Lung (tissue), 12 donors: ENCODE data around the gene ZBTB46. TPM values are rescaled to one million over a fixed set of nuclear protein-coding genes. Genes with fewer than 3 reads are reported as not detected.

Experiments
- ATAC-seq: fragments of 200-7000 bp; cut with Tn5 transposase; one replicate; pipeline ENCODE4 v1.9.1; 2020; ENCODE audit warnings: moderate number of reproducible peaks; ENCODE audit not compliant: insufficient read depth, low FRiP score
- DNase-seq, 3 donors: peaks; one replicate each; pipeline ENCODE4 v3.0.0-alpha.2; 2013 to 2017
- H3K27ac ChIP-seq, 2 donors: one replicate each; pipeline ENCODE4 v1.5.1; 2013; ENCODE audit warnings: mild to moderate bottlenecking in 2 of 2, moderate library complexity in 2 of 2, control low read depth in 1 of 2, inconsistent platforms in 1 of 2, low read depth in 1 of 2, low read length in 1 of 2
- H3K27me3 ChIP-seq, 3 donors: one replicate each; pipeline ENCODE4 v1.5.1; 2013; ENCODE audit warnings: low read length in 2 of 3; ENCODE audit not compliant: control insufficient read depth in 3 of 3, insufficient read depth in 3 of 3
- H3K36me3 ChIP-seq, 4 donors: one replicate each; pipeline ENCODE4 v1.5.1; 2013; ENCODE audit warnings: low read length in 4 of 4, mild to moderate bottlenecking in 1 of 4, moderate library complexity in 1 of 4; ENCODE audit not compliant: control insufficient read depth in 4 of 4, insufficient read depth in 4 of 4
- H3K4me1 ChIP-seq, 5 donors: one replicate each; pipeline ENCODE4 v1.5.1; 2013; ENCODE audit warnings: low read length in 5 of 5, mild to moderate bottlenecking in 2 of 5, moderate library complexity in 1 of 5; ENCODE audit not compliant: control insufficient read depth in 5 of 5, insufficient read depth in 5 of 5
- H3K4me3 ChIP-seq: one replicate; pipeline ENCODE4 v1.5.1; 2013; ENCODE audit warnings: mild to moderate bottlenecking, control low read depth, moderate library complexity
- H3K9ac ChIP-seq, 2 donors: one replicate each; pipeline ENCODE4 v1.5.1; 2013; ENCODE audit warnings: low read length in 2 of 2, control low read depth in 1 of 2; ENCODE audit not compliant: insufficient read depth in 1 of 2
- H3K9me3 ChIP-seq, 4 donors: one replicate each; pipeline ENCODE4 v1.5.1; 2013; ENCODE audit warnings: low read length in 3 of 4, mild to moderate bottlenecking in 1 of 4, moderate library complexity in 1 of 4; ENCODE audit not compliant: control insufficient read depth in 4 of 4, insufficient read depth in 3 of 4
- WGBS, 2 donors: extraction: QIAGEN DNeasy Blood & Tissue Kit; methylation state at CpG; one replicate each; pipeline ENCODE4 v1.1.7; 2013; 5-methylcytosine and 5-hydroxymethylcytosine counted together
- polyA plus RNA-seq, 2 donors: library from polyadenylated mRNA; stranded (reverse); fragments of 200-250 nt; gene quantifications; one replicate each; pipeline ENCODE4 v1.2.1, GENCODE V29; 2013
- total RNA-seq, 2 donors: library from RNA; depleted of rRNA in 1 of 2; stranded (reverse); fragments of >200 nt in 1 of 2; gene quantifications; one replicate each; pipeline ENCODE4 v1.2.1, GENCODE V29; 2014 to 2021
- TF ChIP-seq, protein P1 (sequence below): IDR thresholded peaks from 2 replicates; pipeline ENCODE4 v1.5.1; 2012; ENCODE audit warnings: mild to moderate bottlenecking; ENCODE audit errors: control extremely low read depth, extremely low read depth
- donor health status: control.
- donor health status: control.
- donor health status: Bipolar disorder and iron deficiency.
- donor health status: healthy.
- donor health status: DM: yes; HTN: yes; CAD: no.

The ZBTB46 gene
- total and polyA plus RNA-seq, 4 donors, result 3.4 to 15.3 (median 7.6) TPM

DNA sequence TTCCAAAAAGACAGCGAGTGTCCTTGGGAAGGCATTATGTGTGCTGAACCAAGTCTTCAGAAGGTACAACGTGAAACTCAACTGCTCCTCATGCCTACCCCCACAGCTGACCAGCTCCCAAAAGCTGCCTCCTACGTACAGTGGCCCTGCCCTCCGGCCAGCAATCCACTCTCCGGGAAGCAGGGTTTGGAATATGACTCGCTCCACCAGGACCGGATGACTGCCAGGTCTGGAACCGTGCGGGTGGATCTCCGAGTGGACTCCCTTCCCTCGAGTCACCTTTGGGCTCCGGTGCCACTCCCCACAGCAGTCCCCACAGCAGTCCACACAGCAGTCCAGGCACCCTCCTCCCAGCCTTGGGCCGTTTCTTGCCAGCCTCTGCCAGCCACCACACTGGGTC, 4.3 kb downstream of the ZBTB46 start:
- Histone ChIP-seq H3K4me3 (no peak overlapping the region), H3K4me1 (peaks cover 0 to 23% (median 4%) of the 10 kb centered on the region in 5 donors), H3K36me3 (no peaks in the 10 kb centered on the region), H3K9ac (no peak overlapping the region), H3K27ac (peak overlapping the region in 1 of 2 donors; percentile 22), H3K9me3 (no peaks in the 10 kb centered on the region), H3K27me3 (peaks cover 0 to 26% (median 5%) of the 10 kb centered on the region in 3 donors)
- WGBS, 2 donors, result 80 to 87% methylated on average over 13 of the region's 13 CpGs
- ATAC-seq (no peak), DNase-seq (no peak)
- TF ChIP-seq, protein P1, sequence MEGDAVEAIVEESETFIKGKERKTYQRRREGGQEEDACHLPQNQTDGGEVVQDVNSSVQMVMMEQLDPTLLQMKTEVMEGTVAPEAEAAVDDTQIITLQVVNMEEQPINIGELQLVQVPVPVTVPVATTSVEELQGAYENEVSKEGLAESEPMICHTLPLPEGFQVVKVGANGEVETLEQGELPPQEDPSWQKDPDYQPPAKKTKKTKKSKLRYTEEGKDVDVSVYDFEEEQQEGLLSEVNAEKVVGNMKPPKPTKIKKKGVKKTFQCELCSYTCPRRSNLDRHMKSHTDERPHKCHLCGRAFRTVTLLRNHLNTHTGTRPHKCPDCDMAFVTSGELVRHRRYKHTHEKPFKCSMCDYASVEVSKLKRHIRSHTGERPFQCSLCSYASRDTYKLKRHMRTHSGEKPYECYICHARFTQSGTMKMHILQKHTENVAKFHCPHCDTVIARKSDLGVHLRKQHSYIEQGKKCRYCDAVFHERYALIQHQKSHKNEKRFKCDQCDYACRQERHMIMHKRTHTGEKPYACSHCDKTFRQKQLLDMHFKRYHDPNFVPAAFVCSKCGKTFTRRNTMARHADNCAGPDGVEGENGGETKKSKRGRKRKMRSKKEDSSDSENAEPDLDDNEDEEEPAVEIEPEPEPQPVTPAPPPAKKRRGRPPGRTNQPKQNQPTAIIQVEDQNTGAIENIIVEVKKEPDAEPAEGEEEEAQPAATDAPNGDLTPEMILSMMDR, result no peak

DNA sequence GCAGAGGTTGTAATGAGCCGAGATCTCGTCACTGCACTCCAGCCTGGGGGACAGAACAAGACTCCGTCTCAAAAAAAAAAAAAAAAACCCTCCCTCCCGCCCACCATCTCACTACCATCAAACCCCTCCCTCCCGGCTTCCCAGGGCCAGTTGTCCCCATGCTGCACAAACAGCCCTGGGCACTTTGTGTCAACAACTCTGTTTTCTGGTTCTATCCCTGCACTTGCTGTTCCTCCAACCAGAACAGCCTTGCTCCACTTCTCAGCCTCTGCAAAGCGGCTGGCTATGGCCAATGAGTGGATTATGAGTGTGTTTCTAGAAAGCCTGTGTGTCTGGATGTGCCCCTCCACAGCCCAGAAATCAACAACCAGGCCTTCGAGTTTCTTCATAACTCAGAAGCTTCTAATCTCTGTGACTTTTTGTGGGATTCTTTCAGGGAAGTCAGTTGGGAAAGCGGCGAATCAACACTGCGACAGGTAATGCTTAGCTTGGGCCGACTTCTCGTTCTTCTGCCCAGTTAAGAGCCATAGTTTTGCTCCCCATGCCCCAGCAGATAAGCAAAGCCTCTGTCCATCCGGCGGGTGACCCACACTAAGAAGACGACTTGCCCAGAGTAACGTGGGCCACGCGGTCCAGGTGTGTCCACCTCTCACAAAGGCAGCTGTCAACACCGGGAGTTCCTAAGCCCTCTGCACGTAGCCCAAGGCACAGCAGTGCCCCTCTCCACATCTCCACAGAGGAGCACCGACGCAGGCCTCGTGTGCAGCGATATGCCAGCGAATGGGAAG, 5.5 kb downstream of the ZBTB46 start:
- Histone ChIP-seq H3K4me3 (no peak overlapping the region), H3K9ac (no peak overlapping the region), H3K9me3 (no peaks in the 10 kb centered on the region), H3K27me3 (peaks cover 0 to 26% (median 5%) of the 10 kb centered on the region in 3 donors), H3K4me1 (peaks cover 0 to 22% (median 4%) of the 10 kb centered on the region in 5 donors), H3K27ac (no peak overlapping the region), H3K36me3 (no peaks in the 10 kb centered on the region)
- 76 to 89% methylated on average over 22 to 25 of the region's 25 CpGs for WGBS, 2 donors
- no peak for ATAC-seq
- TF ChIP-seq, protein P1, result no peak
- DNase-seq, result no peak

DNA sequence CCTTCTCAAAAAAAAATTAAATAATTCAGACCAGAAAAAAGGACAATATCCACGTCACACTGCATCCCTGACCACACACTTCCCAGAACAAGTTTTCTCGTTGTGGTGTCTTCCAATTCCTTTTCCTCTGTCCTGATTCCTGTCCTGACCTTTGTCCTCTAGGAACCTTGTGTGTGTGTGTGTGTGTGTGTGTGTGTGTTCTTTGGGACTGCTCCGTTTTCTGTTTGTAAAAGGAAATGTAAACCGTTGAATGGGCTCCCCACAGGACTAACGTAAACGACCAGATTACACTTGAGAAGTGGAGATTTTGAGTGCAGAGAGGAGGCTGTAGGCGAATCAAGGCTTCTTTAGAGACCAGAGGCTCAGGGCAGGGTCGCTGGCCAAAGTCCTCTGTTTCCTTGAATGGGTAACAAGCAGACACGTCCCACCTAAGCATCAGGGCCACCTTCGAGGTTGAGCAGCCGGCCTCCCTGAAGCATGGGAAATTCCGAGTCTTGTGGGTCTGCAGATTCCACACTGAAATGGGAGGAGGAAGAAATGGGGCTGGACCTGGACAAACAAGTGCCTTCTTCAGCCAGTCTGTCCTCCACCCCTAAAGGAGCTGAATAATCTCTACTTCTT, 7.3 kb downstream of the ZBTB46 start:
- no peaks in the 10 kb centered on the region for H3K36me3 ChIP-seq
- H3K9ac ChIP-seq, result no peak overlapping the region
- 51 to 64% methylated on average over 12 of the region's 12 CpGs for WGBS, 2 donors
- no peak for ATAC-seq
- no peak overlapping the region for H3K27ac ChIP-seq
- TF ChIP-seq, protein P1, result no peak
- DNase-seq, result no peak
- H3K9me3 ChIP-seq, result no peaks in the 10 kb centered on the region
- peaks cover 0 to 14% (median 0%) of the 10 kb centered on the region in 3 donors for H3K27me3 ChIP-seq
- peaks cover 0 to 22% (median 4%) of the 10 kb centered on the region in 5 donors for H3K4me1 ChIP-seq
- H3K4me3 ChIP-seq, result no peak overlapping the region
